GM21381 (cell line): Measurements from ENCODE around the gene RNU5B-1.
"Not testable (repeated sequence)": the region's sequence is repeated elsewhere in the genome, so short reads cannot be mapped to it uniquely, and the experiment has no call there.

ENCODE experiments used
- ATAC-seq: cut with Tn5 transposase; IDR thresholded peaks from one replicate; pipeline ENCODE4 v1.9.1; 2021; ENCODE audit warnings: mild to moderate bottlenecking, moderate library complexity; ENCODE audit not compliant: unreplicated experiment

Gene RNU5B-1

DNA sequence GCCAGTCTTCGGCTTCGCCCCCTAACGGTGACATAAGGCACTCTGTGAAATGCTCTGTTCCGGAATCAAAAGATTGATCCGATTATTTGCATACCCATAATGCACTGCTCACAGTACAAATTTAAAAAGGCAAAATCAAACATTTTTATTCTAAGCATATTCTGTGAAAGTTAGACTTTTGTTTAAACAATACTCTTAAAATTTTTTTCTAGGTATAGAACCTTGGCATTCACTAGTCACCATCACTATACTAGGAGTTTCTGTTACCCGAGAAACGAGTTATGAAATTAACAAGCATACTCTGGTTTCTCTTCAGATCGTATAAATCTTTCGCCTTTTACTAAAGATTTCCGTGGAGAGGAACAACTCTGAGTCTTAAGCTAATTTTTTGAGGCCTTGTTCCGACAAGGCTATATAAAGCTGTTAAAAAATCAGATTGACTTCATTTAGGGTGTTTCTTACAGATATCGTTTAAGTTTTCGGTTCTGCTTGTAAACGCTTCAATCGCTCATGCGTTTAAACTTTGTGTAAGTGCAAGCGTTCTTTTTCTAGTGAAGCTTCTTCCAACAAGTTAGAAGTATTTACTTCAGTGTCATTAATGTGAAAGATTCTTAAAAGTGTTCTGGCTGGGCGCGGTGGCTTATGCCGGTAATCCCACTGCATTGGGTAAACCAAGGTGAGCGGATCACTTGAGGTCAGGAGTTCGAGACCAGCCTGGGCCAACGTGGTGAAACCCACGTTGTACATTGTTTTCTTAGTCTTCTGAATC is at the start of gene RNU5B-1:
Gene RNU5B-1, plus strand, starts transcription at position 297 of the 769 bp plus-strand sequence.
- ATAC-seq, result peak; percentile 54

DNA sequence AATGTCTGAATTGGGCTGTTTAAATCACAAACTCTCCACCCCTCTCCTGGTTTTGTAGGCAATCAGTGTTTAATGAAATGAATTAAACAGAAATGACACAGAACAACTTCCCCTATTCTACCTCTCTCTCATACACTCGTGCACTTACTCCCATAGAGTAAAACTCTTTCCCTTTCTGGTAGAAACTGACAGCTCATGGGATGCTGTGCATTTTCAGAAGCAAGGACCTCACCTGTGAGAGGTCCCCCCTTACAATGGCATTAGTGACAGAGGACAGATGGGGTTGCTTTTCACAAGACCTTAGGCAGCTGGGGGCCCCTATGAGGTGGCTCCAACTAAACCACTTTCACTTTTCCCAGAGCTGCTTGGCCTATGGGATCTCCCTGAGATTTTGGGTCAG is 49.7 kb upstream of the RNU5B-1 start:
- ATAC-seq, result no peak

DNA sequence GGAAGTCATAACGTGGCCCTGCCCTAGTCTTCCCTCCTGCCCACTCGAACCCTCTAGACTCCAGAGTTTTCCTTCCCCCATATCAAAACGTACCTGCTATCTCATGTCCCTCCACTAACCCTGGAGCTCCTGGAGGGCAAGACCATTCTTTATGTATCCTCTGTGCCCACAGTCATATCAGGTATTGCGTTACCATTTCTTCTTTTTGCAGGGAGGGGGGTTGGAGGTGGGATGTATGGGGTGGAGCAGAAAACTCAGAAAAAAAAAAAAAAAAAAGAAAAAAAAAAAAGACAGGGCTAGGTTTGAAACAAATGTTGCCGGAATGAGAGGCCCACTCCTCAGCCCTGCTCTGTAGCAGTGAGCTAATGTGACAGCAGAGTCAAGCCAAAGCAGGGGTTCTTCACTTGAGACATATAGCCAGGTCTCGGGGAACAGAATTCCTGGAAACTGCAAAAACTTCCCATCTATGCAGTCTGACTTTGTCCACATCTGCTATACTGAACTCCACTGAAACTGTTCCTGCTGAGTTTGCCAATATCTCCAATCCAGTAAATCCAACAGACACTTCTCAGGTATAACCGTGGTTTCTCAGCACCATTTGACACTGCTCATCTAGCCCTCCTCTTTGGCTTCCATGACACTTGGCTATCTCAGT is 48.9 kb upstream of the RNU5B-1 start:
- ATAC-seq, result no peak

- ATAC-seq, result no peak
These were observed 45.9 kb upstream of the RNU5B-1 start for GRCh38 chr15:65258375-65259262.

- no peak for ATAC-seq
These were observed 45.1 kb upstream of the RNU5B-1 start for GRCh38 chr15:65259367-65259797.

GRCh38 chr15:65260968-65261367 is 43.5 kb upstream of the RNU5B-1 start:
- ATAC-seq, result no peak

DNA sequence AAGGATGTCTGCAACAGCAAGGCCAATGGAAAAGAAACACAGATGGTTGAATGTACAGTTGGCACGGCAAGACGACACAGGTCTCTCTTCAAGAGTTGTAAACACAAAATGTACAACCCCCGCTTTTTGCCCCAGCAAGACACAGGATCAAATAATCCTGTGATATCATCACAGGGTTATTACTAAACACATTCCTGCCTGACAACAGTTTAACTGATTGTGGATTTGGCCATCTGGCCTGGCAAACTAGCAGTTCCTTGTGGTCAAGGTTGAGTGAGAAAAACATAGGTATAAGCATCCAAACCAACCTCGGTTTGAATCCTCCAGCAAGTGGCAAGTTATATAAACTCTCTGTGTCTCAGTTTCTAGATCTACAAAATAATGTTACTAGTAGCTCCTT is 41.2 kb upstream of the RNU5B-1 start:
- no peak for ATAC-seq

DNA sequence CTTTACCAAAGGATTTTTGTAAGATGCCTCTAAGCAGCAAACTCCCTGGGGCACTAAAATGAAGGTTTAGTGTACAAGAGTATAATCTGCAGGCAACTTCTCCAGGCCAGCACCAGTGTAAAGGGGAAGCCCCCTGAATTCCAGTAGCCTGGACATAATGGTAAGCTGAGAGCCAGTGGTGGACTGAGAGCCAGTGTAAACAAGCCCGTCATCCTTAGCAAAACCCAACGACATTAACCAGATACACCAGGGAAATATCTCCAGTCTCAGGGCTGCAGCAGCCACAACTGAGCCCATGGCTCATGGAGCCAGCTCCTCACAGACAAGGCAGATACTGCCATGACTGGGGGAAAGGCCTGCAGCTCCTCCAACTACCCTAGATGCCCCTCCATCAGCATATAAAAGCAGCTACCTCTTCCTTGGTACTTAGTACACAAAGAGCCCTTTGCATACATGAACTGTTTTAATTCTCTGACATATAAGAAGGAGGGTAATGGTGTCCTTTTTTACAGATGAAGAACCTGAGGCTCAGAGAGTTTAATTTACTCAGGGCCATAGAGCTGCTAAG is 39.5 kb upstream of the RNU5B-1 start:
- no peak for ATAC-seq

- ATAC-seq, result no peak
These were observed 38.0 kb upstream of the RNU5B-1 start for GRCh38 chr15:65266469-65266868.

DNA sequence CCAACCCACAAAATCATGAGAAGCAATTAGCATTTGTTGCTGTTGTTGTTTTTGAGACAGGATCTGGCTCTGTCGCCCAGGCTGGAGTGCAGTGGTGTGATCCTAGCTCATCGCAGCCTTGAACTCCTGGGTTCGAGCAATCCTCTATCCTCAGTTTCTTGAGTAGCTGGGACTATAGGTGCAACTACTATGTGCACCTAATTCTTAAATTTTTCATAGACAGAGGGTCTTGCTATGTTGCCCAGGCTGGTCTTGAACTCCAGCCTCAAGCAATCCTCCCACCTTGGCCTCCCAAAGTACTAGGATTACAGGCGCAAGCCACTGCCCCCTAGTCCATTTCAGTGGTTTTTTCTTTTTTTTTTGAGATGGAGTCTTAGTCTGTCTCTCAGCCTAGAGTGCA is 36.1 kb upstream of the RNU5B-1 start:
- ATAC-seq, result no peak

DNA sequence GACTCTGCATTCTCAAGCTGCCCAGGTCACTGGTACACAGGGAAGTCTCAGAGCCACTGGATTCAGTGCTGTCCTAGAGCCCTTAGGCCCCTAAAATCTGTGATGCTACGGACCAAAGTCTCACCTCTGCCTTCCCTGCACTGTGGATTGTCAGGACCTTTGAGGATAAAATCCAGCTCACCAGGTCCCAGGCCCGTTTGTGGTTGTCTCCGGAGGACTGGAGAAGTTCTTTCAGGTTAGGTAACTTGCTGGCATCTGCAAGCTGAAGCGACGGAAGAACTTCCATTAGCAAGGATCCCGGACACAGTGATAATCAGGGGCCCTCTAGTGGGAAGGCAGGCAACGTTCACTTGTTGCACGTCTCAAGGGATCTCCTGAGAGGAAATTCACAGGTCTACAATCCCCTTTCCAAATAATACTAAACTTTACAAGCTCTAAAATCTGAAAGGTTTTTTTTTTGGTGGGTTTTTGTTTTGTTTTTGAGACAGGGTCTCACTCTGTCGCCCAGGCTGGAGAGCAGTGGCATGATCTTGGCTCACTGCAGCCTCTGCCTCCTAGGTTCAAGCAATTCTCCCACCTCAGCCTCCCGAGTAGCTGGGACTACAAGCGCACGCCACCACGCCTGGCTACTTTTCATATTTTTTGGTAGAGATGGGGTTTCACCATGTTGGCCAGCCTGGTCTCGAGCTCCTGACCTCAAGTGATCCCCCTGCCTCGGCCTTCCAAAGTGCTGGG is 33.5 kb upstream of the RNU5B-1 start:
- not testable (repeated sequence) for ATAC-seq

GRCh38 chr15:65275104-65275727 is 29.3 kb upstream of the RNU5B-1 start:
- no peak for ATAC-seq

DNA sequence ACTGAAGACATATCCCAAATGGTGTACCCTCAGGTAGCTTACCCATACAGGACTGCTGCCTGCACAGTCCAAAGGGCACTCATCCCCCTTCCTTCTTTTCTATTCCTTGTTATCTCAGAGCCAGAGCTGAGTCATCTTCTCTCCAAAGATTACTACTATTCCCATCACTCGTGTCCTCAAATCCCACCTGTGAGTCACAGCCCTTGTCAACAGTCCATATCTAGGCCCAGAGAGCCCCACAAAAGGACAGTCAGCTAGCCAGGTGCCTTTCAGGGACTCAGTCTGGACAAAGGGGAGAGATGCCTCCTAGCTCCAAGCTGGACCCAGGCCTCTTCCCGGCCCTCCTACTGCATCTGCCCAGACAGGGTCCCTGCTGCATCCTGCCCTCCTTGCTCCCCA is 28.8 kb upstream of the RNU5B-1 start:
- ATAC-seq, result no peak

DNA sequence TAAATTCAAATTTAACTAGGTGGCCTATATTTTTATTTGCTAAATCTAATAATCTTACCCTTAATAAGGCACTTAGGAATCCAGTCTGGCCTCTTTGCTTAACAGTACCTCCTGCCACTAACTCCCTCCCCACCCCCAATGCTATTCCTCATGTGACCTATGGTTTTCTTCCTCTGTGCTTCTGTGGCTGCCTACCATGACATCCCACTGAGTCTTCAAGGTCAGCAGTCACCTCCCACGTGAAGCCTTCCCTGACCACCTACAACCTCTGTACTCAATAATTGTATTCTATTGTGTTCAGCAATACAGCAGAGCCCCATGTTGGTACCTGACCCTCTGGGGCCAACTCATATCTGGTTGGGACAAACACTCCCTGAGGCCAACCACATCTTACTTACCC is 27.5 kb upstream of the RNU5B-1 start:
- no peak for ATAC-seq

DNA sequence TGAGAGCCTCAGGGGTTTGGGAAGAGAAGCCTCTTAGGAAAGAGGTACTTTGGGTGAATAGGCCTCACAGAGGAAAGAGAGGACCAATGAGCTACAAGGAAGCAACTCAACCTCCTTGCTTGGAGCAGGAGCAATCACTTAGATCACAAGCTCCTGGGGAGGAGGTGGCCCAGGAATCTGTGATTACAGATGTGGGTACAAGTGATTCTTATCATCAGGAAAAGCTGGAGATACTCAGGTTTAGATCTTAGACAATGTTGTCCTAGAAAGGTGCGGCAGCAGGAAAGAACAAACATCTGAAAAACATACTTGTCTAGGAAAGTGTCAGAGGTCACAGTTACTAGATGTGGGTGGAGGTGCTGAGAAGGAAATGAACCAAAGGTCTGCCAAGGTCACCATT is 26.0 kb upstream of the RNU5B-1 start:
- ATAC-seq, result no peak

DNA sequence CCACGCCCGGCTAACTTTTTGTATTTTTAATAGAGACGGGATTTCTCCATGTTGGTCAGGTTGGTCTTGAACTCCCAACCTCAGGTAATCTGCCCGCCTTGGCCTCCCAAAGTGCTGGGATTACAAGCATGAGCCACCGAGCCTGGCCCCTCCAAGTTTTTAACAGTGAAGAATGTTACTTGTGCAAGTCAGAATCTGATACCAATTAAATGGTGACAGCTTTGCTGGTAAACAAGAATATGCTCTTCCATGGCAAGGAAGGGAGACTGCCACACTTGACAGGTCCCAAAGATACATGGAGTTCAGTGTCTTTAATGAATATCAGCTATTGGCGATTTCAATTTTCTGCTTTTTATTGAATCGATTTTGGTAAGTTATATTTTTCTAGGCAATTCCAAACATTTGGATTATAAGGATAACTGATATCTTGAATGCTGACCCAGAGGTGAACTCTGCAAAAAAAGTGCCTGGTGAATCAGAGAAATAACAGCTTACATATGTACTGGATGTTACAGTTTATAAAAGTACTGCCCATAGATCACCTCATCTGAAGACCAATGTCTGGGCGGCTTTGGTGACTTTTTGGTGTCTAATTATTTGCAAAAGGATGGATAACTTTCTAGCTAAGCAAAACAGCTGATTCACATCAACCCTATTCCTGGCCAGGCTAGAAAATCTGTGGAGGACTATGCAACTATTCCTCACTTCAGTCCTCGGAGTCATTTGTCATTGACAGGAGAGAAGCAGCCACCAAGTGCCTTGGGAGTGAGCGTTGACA is 19.0 kb upstream of the RNU5B-1 start:
- no peak for ATAC-seq

DNA sequence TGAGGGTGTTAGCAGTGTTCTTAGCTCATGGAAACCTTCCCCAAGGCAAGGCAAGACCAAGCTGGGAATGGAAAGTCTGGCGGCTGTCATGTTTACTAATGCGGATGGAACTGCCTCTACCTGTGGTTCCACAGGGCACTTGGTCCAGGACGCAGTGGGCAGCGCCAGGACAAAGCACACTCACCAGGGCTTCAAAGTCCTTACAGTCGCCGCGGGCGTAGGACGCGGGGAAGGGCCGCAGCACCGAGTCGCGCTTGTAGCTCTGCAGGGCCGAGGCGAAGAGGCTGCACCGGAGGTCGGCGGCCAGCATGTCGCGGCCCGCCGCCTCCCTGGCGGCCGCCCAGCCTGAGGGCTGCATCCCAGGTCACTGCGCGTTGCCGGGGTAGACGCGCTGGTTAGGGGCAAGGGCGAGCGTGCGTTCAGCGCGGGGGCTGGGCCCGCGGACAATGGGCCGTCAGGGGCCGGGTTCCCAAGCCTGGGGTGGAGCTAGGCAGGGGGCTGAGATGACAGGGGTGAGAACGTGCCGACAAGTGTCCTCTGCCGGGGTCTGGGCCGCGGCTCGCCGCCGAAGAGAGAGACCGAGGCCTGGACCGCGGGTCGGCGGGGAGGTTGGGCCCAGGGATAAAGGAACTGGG is 18.3 kb upstream of the RNU5B-1 start:
- no peak for ATAC-seq

DNA sequence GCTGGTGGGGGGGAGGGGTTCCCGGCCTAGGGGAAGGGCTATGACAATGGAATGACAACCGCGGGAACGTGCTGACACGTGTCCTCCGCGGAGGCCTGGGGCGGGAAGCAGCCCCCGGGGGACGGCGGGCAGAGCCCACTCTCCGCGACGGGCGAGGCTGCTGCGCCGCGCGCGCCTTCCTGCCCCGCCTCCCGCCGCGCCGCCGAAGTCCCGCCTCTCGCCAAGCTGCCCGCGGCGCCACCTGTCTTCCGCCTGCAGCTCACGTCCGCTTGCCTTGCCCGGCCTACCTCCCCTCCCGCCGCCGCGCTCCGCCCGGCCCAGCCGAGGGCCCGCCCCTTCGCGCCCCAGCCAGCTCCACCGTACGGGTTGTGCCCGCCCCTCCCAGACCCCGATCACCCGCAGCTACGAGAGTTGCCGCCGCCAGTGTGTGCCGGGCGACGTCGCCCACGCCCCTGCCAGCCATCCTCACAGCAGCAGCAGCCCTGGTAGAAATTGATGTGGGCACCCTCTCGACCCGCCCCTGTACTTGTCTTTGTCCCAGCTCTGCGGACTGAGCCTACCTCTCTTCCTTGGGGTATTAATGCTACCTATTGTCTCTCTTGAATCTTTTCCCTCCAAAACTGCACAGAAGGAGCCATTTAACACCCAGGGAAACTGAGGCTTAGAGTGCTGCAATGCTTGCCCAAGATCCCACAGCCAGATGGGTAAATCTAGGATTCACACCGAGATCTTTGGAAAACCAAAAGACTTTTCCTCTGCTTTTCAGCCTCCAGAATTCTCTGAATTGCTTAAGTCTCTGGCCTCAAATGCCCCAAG is 17.6 kb upstream of the RNU5B-1 start, which contains the start of gene PARP16:
Gene PARP16, minus strand, starts transcription at position 180 of the 816 bp plus-strand sequence. CDS start 457 bp downstream, outside the sequence.
- ATAC-seq, result peak; percentile 90
